GM18909 (cell line): Measurements from ENCODE around the gene SRGAP1.
"Not testable (repeated sequence)": the region's sequence is repeated elsewhere in the genome, so short reads cannot be mapped to it uniquely, and the experiment has no call there.

Source experiments
- ATAC-seq: cut with Tn5 transposase; IDR thresholded peaks from one replicate; pipeline ENCODE4 v1.9.1; 2021; ENCODE audit warnings: mild to moderate bottlenecking; ENCODE audit not compliant: unreplicated experiment, poor library complexity

Gene SRGAP1

DNA sequence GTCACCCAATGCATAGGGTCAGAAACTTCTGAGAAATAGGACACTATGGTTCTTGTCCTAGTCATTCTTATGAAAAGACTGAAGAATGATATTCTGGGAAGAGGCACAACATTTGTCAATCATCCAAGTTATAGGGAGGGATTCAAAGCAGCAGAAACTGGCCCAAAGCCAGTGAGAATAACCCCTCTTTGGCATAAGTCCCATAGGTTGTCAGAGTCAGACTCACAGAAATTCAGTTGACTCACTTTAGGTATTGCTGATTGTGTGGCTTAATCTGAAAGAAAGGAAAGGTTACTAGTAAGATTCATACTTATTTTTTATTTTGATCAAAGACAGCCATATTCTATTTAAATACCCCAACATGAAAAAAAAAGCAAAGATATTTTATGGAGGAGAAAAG, 151.0 kb downstream of the SRGAP1 start:
- ATAC-seq: no peak

DNA sequence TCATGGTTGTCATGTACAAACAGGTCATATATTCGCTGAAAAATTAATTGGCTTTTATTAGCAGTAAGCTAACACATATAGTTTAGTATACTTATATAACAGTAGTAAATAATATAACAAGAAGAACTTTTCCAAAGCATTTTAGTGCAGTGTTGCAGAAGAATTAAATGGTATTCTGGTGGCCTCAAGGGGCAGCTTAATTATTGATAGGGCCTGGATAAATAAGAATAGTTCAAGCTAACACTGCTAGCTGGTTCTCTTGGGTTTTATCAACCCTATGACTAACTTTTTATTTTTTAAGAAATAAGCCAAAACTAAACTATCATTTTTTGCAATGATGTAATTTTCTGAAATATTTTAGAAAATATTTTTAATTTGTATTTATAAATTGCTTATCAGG, 152.1 kb downstream of the SRGAP1 start:
- no peak for ATAC-seq

GRCh38 chr12:63997198-63997597, 152.7 kb downstream of the SRGAP1 start:
- no peak for ATAC-seq

DNA sequence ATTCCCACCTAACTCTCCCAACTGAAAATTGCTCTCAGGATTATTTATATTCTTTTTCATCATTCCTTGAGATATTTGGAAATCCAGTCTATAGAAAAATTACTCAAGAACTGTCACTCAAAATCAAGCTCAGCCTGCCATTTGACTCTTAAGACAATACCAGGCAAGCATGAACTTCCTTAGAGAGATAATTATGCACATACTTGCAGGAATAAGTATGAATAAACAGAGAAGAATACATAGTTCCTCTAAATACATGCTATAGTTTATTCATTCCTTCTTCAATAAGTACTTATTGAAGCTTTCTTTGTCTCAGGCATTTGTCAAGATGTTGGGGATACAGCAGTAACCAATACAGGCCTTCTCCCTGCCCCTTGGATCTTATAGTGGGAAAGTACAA, 154.1 kb downstream of the SRGAP1 start:
- ATAC-seq: no peak

DNA sequence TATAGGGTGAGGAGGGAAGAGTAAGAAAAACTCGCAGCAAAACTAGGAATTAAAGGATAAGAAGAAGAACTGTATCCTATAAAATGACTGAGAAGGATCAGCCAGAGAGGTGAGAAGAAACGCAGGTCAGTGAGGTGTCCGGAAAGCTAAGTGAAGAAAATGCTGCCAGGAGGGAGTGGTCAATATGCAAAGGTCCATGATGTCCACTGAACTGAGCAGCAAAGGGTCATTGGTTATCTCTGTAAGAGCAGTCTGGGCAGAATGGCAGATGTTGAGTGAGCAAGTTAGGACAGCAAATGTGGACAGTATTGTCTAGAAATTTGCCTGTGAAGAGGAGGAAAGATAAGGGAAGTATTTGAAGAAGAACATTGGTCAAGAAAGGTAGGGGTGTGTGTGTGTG, 155.4 kb downstream of the SRGAP1 start:
- no peak for ATAC-seq

DNA sequence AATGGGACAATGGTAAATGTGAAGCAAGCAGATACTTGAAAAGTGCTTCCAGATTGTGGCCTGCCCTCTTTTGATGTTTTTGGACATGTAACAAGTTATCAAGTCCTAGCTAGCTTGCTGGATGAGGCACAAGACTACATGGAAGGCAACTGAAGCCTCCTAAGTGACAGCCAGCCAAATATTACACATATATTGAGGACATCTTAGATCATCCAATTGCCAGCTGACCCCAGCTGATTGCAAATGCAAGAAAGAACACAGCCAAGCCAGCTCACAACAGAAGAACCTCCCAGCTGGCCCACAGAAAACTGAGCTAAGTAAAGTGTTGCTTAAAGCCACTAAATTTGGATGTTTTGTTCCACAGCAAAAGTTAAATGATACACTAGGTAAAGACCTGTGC, 156.9 kb downstream of the SRGAP1 start:
- ATAC-seq: no peak

DNA sequence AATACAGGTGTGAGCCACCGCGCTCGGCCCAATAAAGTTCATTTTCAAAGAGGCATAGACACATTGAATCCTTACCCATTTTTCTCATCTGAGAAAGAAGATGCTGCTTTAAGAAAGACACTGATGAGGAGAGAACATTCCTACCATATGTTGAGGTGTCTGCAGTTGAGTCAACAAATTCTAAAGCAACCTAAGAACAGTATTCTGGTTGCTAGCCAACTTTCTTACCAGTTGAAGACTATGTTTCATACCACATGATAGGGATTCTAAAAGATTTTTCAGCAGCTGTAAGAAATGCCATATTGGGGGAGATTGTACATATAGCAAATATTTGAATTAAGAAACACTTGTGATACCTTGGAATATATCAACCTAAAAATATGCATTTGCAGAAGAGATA, 160.1 kb downstream of the SRGAP1 start:
- no peak for ATAC-seq

- ATAC-seq: no peak
Observed at GRCh38 chr12:64006211-64006825, 161.8 kb downstream of the SRGAP1 start.

- no peak for ATAC-seq
Observed at GRCh38 chr12:64007853-64008252, 163.4 kb downstream of the SRGAP1 start.

DNA sequence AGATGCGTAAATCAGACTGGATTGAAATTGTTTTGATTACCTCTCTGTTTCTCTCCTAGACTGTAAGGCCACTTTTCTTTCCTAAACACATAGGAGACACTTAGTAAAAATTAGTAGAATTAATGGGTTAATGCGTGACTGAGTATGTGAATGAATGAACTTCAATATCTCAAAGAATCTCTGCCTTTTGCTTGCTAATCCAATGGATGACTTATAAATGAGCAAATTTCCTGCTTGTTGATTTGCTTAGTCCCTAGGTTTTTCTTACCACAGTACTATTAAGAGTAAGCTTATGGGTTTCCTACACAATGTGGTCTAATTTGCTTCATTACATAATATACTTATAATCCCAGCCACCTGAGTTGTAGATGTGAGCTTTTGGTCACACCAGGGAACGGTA, 164.1 kb downstream of the SRGAP1 start:
- no peak for ATAC-seq

DNA sequence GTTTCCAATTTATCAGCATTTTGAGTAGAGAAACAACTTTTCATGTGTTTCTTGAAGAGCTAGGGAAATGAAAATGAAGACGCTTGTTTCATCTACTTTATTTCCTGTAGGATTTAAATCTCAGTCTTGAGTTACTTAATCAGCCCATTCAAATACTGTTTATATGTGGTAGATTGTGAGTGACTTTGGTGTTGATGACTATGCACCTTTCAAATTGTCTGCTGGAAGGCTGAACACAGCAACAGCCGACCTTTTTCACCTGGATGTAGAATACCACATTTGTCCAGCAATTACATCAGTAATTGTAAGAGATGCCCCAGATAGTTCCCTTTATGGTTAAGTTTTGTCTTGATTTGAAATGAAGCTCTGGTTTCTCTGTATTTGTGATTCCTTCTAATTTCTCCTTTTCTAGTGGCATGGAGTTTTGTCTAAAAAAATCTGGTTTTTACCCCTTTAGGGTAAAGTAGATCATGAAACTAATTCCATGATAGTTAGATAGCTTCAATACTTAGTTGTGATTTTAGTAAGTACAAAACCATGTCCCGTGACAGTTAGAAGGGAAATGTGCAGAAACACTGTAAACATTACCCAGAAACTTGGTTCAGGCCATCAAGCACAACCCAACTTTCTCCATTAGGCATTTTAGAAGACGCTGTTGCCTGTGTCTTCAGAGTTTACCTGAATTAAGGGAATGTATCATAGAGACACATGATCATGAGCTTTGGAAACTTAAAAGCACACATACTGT, 165.0 kb downstream of the SRGAP1 start:
- peak; percentile 68 for ATAC-seq

GRCh38 chr12:64010069-64010686, 165.7 kb downstream of the SRGAP1 start:
- peak; percentile 94 for ATAC-seq

GRCh38 chr12:64016521-64016920, 172.0 kb downstream of the SRGAP1 start:
- no peak for ATAC-seq

DNA sequence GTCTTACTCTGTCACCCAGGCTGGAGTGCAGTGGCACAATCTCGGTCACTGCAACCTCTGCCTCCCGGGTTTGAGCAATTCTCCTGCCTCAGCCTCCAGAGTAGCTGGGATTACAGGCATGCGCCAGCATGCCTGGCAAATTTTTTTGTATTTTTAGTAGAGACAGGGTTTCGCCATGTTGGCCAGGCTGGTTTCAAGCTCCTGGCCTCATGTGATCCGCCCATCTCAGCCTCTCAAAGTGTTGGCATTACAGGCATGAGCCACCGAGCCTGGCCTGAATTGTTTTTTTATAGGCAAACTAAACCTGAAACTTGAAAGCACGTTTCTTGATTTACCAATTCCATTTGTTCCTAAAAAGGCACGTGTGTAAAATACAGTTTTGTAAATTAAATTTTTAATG, 173.6 kb downstream of the SRGAP1 start:
- not testable (repeated sequence) for ATAC-seq

GRCh38 chr12:64018524-64018923, 174.0 kb downstream of the SRGAP1 start:
- ATAC-seq: no peak

GRCh38 chr12:64019101-64019500, 174.6 kb downstream of the SRGAP1 start:
- ATAC-seq: no peak

DNA sequence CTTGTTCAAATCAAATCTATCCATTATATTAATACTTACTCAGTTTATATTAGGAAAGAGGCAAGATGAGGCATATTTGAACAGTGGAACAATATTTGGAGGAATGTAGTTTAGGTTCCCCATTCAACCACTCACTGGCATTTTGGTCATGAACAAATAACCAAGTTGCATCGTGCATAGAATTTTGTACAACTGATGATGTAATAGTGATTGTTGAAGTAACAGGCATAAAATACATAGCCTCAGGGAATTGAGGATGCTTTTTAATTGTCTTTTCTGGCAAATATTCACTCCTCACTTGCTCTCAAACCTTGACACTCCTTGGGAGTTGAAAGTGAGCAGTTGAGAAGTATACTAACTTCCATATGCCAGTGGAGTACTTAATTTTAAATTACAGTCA, 175.2 kb downstream of the SRGAP1 start:
- ATAC-seq: no peak

DNA sequence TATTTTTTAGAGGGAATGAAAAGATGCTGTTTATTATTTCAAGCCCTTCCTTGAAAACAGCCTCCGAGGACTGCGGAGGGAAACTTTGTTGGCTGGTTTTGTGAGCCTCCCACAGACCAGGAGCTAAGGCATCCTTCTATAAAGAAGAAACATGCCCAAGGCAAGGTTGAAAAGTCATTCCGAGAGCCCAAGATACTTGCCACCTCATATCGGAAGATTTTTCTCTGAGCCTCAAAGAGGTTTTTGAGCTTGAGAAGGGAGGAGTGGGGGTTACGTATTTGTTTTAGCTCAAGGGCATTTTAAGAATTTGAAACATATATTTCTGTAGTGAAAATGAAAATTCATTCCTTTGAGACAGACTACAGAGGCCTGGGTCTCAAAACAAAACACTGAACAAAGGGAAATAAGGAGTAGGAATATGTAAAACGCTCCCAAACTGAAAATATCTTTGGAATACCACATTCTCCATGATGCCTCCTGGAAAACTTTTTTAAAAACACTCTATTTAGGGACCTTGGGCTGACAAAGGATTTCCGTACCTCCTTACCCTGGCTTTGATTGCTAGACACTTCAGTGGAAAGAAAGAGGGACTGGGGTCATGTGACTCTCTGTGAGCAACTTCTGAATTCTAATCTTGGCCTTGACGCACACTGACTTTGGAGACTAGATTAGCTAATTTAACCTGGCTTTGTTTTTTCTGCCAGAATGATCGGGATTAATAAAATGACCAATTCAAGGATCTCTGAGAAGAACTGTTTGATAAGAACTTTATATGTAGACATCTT, 180.9 kb downstream of the SRGAP1 start:
- no peak for ATAC-seq

- ATAC-seq: no peak
Observed at GRCh38 chr12:64027311-64027710, 182.8 kb downstream of the SRGAP1 start.

GRCh38 chr12:64028541-64028940, 184.0 kb downstream of the SRGAP1 start:
- no peak for ATAC-seq
